HG03457 (cell line): ENCODE data around the gene ARMH3.
A peak's percentile ranks its signal among the peaks of the same experiment; 100 is the strongest.

Source experiments
- ATAC-seq: cut with Tn5 transposase; IDR thresholded peaks from one replicate; pipeline ENCODE4 v1.9.1; 2021; ENCODE audit warnings: moderate number of reproducible peaks; ENCODE audit not compliant: unreplicated experiment

ARMH3 gene

GRCh38 chr10:101835362-101835761 lies 220.6 kb downstream of the ARMH3 start:
- ATAC-seq: no peak

- ATAC-seq: no peak
Measured at GRCh38 chr10:101834341-101834740, 221.6 kb downstream of the ARMH3 start.

GRCh38 chr10:101833466-101833865 lies 222.5 kb downstream of the ARMH3 start:
- ATAC-seq: no peak

- no peak for ATAC-seq
Measured at GRCh38 chr10:101832325-101832771, 223.6 kb downstream of the ARMH3 start.

- no peak for ATAC-seq
Measured at GRCh38 chr10:101831169-101831811, 224.7 kb downstream of the ARMH3 start.

GRCh38 chr10:101830322-101831168 lies 225.4 kb downstream of the ARMH3 start:
- peak; percentile 42 for ATAC-seq

- ATAC-seq: peak; percentile 3
Measured at GRCh38 chr10:101829561-101830315, 226.2 kb downstream of the ARMH3 start.

GRCh38 chr10:101828766-101829551 lies 227.0 kb downstream of the ARMH3 start:
- no peak for ATAC-seq

- ATAC-seq: no peak
Measured at GRCh38 chr10:101827919-101828600, 227.9 kb downstream of the ARMH3 start.

GRCh38 chr10:101826852-101827434 lies 229.0 kb downstream of the ARMH3 start:
- no peak for ATAC-seq

GRCh38 chr10:101824736-101825135 lies 231.2 kb downstream of the ARMH3 start:
- ATAC-seq: no peak

- ATAC-seq: no peak
Measured at GRCh38 chr10:101818872-101819633, 236.9 kb downstream of the ARMH3 start.

- ATAC-seq: peak; percentile 82
Measured at GRCh38 chr10:101818119-101818871, 237.7 kb downstream of the ARMH3 start, which contains the start of gene OGA. Gene OGA (minus strand): TSS chr10:101818444. CDS start chr10:101818022, 422 bp downstream.

GRCh38 chr10:101817337-101818118 lies 238.4 kb downstream of the ARMH3 start:
- ATAC-seq: no peak

- ATAC-seq: no peak
Measured at GRCh38 chr10:101816913-101817336, 239.0 kb downstream of the ARMH3 start.

- no peak for ATAC-seq
Measured at GRCh38 chr10:101816376-101816775, 239.6 kb downstream of the ARMH3 start.

GRCh38 chr10:101814466-101815071 lies 241.4 kb downstream of the ARMH3 start:
- ATAC-seq: no peak
